ENCODE measurements around the gene NCF2. TPM values are rescaled to one million over a fixed set of nuclear protein-coding genes. Genes with fewer than 3 reads are reported as not detected.

The NCF2 gene
- total RNA-seq, 3 donors from 2014 or later (not counting 1 experiment from before 2014, with no cell fraction given), result 10.4 to 21.7 (median 14.8) TPM

- Mint-ChIP-seq H3K4me1 (no peaks in the 10 kb centered on the region), H3K27me3 (ENCODE audit: low read depth in 2 of 2) (no peaks in the 10 kb centered on the region), H3K4me3 (no peak overlapping the region), H3K9me3 (no peaks in the 10 kb centered on the region), H3K36me3 (peaks cover 13% of the 10 kb centered on the region), H3K27ac (peak overlapping the region in 1 of 2 donors; percentile 15)
- H3K4me3 ChIP-seq (ENCODE audit: low read length), result no peak overlapping the region
- H3K27me3 ChIP-seq (ENCODE audit: control insufficient read depth, insufficient read depth, low read length), result no peaks in the 10 kb centered on the region
- no peak for ATAC-seq
- H3K4me1 ChIP-seq (ENCODE audit: control insufficient read depth, insufficient read depth, low read length), result no peaks in the 10 kb centered on the region
- H3K27ac ChIP-seq (ENCODE audit: low read length), result no peak overlapping the region
- 25% methylated on average over 1 of the region's 3 CpGs for WGBS (ENCODE audit: insufficient coverage)
- TF ChIP-seq, protein P1, sequence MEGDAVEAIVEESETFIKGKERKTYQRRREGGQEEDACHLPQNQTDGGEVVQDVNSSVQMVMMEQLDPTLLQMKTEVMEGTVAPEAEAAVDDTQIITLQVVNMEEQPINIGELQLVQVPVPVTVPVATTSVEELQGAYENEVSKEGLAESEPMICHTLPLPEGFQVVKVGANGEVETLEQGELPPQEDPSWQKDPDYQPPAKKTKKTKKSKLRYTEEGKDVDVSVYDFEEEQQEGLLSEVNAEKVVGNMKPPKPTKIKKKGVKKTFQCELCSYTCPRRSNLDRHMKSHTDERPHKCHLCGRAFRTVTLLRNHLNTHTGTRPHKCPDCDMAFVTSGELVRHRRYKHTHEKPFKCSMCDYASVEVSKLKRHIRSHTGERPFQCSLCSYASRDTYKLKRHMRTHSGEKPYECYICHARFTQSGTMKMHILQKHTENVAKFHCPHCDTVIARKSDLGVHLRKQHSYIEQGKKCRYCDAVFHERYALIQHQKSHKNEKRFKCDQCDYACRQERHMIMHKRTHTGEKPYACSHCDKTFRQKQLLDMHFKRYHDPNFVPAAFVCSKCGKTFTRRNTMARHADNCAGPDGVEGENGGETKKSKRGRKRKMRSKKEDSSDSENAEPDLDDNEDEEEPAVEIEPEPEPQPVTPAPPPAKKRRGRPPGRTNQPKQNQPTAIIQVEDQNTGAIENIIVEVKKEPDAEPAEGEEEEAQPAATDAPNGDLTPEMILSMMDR (IDR thresholded peaks at IDR 0.05), result no peak
- peaks cover 57% of the 10 kb centered on the region for H3K36me3 ChIP-seq (ENCODE audit: control insufficient read depth, insufficient read depth, low read length)
- H3K9me3 ChIP-seq (ENCODE audit: control insufficient read depth, insufficient read depth, low read length), result no peaks in the 10 kb centered on the region
- intact Hi-C loops (cut with micrococcal nuclease), result no loop called here
- no peak for DNase-seq
These were observed 35.7 kb downstream of the NCF2 start for GRCh38 chr1:183554577-183554976.

- TF ChIP-seq, protein P1 (IDR thresholded peaks at IDR 0.05), result no peak
- WGBS (ENCODE audit: insufficient coverage), result 100% methylated on average over 3 of the region's 3 CpGs
- no peaks in the 10 kb centered on the region for H3K27me3 Mint-ChIP-seq (ENCODE audit: low read depth in 2 of 2)
- no peaks in the 10 kb centered on the region for H3K4me1 Mint-ChIP-seq
- Histone ChIP-seq H3K27me3 (ENCODE audit: control insufficient read depth, insufficient read depth, low read length) (no peaks in the 10 kb centered on the region), H3K36me3 (ENCODE audit: control insufficient read depth, insufficient read depth, low read length) (peaks cover 65% of the 10 kb centered on the region), H3K9me3 (ENCODE audit: control insufficient read depth, insufficient read depth, low read length) (no peaks in the 10 kb centered on the region), H3K27ac (ENCODE audit: low read length) (no peak overlapping the region), H3K4me1 (ENCODE audit: control insufficient read depth, insufficient read depth, low read length) (no peaks in the 10 kb centered on the region), H3K4me3 (ENCODE audit: low read length) (no peak overlapping the region)
- intact Hi-C loops (cut with micrococcal nuclease), result no loop called here
- no peaks in the 10 kb centered on the region for H3K9me3 Mint-ChIP-seq
- H3K4me3 Mint-ChIP-seq, result no peak overlapping the region
- ATAC-seq (no peak), DNase-seq (no peak)
- H3K36me3 Mint-ChIP-seq, result peaks cover 13% of the 10 kb centered on the region
- H3K27ac Mint-ChIP-seq, result peak overlapping the region in 1 of 2 donors; percentile 15
These were observed 36.5 kb downstream of the NCF2 start for GRCh38 chr1:183553764-183554163.

- Mint-ChIP-seq H3K36me3 (peaks cover 13% of the 10 kb centered on the region), H3K4me3 (no peak overlapping the region), H3K9me3 (no peaks in the 10 kb centered on the region), H3K4me1 (no peaks in the 10 kb centered on the region), H3K27me3 (ENCODE audit: low read depth in 2 of 2) (no peaks in the 10 kb centered on the region), H3K27ac (peak overlapping the region in 1 of 2 donors; percentile 15)
- 89% methylated on average over 3 of the region's 5 CpGs for whole genome bisulfite sequencing (ENCODE audit: insufficient coverage)
- Histone ChIP-seq H3K27ac (ENCODE audit: low read length) (no peak overlapping the region), H3K27me3 (ENCODE audit: control insufficient read depth, insufficient read depth, low read length) (no peaks in the 10 kb centered on the region), H3K36me3 (ENCODE audit: control insufficient read depth, insufficient read depth, low read length) (peaks cover 70% of the 10 kb centered on the region), H3K4me1 (ENCODE audit: control insufficient read depth, insufficient read depth, low read length) (no peaks in the 10 kb centered on the region), H3K4me3 (ENCODE audit: low read length) (no peak overlapping the region), H3K9me3 (ENCODE audit: control insufficient read depth, insufficient read depth, low read length) (no peaks in the 10 kb centered on the region)
- DNase-seq (no peak), ATAC-seq (no peak)
- intact Hi-C loops (cut with micrococcal nuclease), result no loop called here
- TF ChIP-seq, protein P1 (IDR thresholded peaks at IDR 0.05), result no peak
These were observed 36.9 kb downstream of the NCF2 start for GRCh38 chr1:183553331-183553730.

DNA sequence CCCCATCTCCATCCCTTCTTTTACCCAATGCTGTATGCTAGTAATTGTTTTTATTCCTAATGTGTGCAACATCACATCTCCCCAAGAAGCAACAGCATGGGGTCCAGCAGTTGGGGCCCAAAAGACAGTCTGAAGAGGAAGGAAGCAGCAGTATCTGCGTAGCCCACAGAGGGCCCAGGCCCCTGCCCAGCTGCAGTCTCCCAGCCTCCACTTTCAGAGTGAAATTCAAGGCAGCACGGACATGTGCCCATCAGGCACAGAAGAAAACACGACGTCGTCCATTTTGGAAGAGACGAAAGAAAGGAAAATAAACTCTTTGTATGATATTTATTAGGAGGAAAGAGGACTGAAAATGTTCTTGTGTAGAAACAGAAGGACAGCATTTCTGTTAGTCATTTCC, 37.4 kb downstream of the NCF2 start:
- H3K36me3 ChIP-seq (ENCODE audit: control insufficient read depth, insufficient read depth, low read length), result peaks cover 74% of the 10 kb centered on the region
- H3K9me3 Mint-ChIP-seq, result no peaks in the 10 kb centered on the region
- no peak for DNase-seq

More for the DNA sequence above, 37.4 kb downstream of the NCF2 start:
- intact Hi-C loops (cut with micrococcal nuclease), result no loop called here
- TF ChIP-seq, protein P1 (IDR thresholded peaks at IDR 0.05), result no peak
- H3K9me3 ChIP-seq (ENCODE audit: control insufficient read depth, insufficient read depth, low read length), result no peaks in the 10 kb centered on the region
- 94% methylated on average over 6 of the region's 6 CpGs for WGBS (ENCODE audit: insufficient coverage)
- H3K4me3 ChIP-seq (ENCODE audit: low read length), result no peak overlapping the region
- no peaks in the 10 kb centered on the region for H3K27me3 Mint-ChIP-seq (ENCODE audit: low read depth in 2 of 2)
- H3K36me3 Mint-ChIP-seq, result peaks cover 13% of the 10 kb centered on the region
- no peak overlapping the region for H3K27ac ChIP-seq (ENCODE audit: low read length)
- no peaks in the 10 kb centered on the region for H3K27me3 ChIP-seq (ENCODE audit: control insufficient read depth, insufficient read depth, low read length)
- H3K27ac Mint-ChIP-seq, result no peak overlapping the region
- H3K4me3 Mint-ChIP-seq, result no peak overlapping the region
- H3K4me1 ChIP-seq (ENCODE audit: control insufficient read depth, insufficient read depth, low read length), result no peaks in the 10 kb centered on the region
- no peak for ATAC-seq
- no peaks in the 10 kb centered on the region for H3K4me1 Mint-ChIP-seq
